ENCODE results near the gene ICOSLG.
"Not testable (repeated sequence)": the region's sequence is repeated elsewhere in the genome, so short reads cannot be mapped to it uniquely, and the experiment has no call there.

The ICOSLG gene

GRCh38 chr21:44243980-44244379 is 3.2 kb upstream of the ICOSLG start:
- not testable (repeated sequence) for H3K27ac ChIP-seq (ENCODE audit: low read depth, low read length); H3K4me2 ChIP-seq (ENCODE audit: low read length); H3K18ac ChIP-seq (ENCODE audit: low read length); H3K36me3 ChIP-seq (ENCODE audit: control insufficient read depth, insufficient read depth, low read length); H3K56ac ChIP-seq (ENCODE audit: low read length); H3K9ac ChIP-seq (ENCODE audit: low read length); H3K27me3 ChIP-seq (ENCODE audit: insufficient read depth, low read length, poor library complexity); H3K79me2 ChIP-seq (ENCODE audit: control insufficient read depth, insufficient read depth, low read length); H4K5ac ChIP-seq (ENCODE audit: low read length); H3K23ac ChIP-seq (ENCODE audit: low read length); H2AK5ac ChIP-seq (ENCODE audit: low read length); H3K4me3 ChIP-seq (ENCODE audit: low read length); H2BK5ac ChIP-seq (ENCODE audit: low read length); DNase-seq; H4K8ac ChIP-seq (ENCODE audit: low read depth, low read length); H3K79me1 ChIP-seq (ENCODE audit: low read length); H2BK120ac ChIP-seq (ENCODE audit: low read depth, low read length); H2BK15ac ChIP-seq (replicated peaks; ENCODE audit: low read depth); H3K4me1 ChIP-seq (ENCODE audit: control insufficient read depth, low read depth, low read length); H3K4ac ChIP-seq (ENCODE audit: low read depth, low read length)
- WGBS (ENCODE audit: extremely low coverage, insufficient coverage, low lambda C conversion rate), result no CpG with 5 or more reads among the region's 15 CpGs

GRCh38 chr21:44241281-44241680 is 538 bp upstream of the ICOSLG start:
- not testable (repeated sequence) for H3K9ac ChIP-seq (ENCODE audit: low read length); H2BK120ac ChIP-seq (ENCODE audit: low read depth, low read length); H3K27ac ChIP-seq (ENCODE audit: low read depth, low read length); H3K4me2 ChIP-seq (ENCODE audit: low read length); H3K4me3 ChIP-seq (ENCODE audit: low read length); H3K56ac ChIP-seq (ENCODE audit: low read length); H4K8ac ChIP-seq (ENCODE audit: low read depth, low read length); H3K23ac ChIP-seq (ENCODE audit: low read length); H2AK5ac ChIP-seq (ENCODE audit: low read length); H3K36me3 ChIP-seq (ENCODE audit: control insufficient read depth, insufficient read depth, low read length); H2BK15ac ChIP-seq (replicated peaks; ENCODE audit: low read depth); H3K4ac ChIP-seq (ENCODE audit: low read depth, low read length); H3K79me2 ChIP-seq (ENCODE audit: control insufficient read depth, insufficient read depth, low read length); H3K27me3 ChIP-seq (ENCODE audit: insufficient read depth, low read length, poor library complexity); H2BK5ac ChIP-seq (ENCODE audit: low read length); H3K79me1 ChIP-seq (ENCODE audit: low read length); H3K18ac ChIP-seq (ENCODE audit: low read length); H4K5ac ChIP-seq (ENCODE audit: low read length); DNase-seq; H3K4me1 ChIP-seq (ENCODE audit: control insufficient read depth, low read depth, low read length)
- WGBS (ENCODE audit: extremely low coverage, insufficient coverage, low lambda C conversion rate), result no CpG with 5 or more reads among the region's 27 CpGs

DNA sequence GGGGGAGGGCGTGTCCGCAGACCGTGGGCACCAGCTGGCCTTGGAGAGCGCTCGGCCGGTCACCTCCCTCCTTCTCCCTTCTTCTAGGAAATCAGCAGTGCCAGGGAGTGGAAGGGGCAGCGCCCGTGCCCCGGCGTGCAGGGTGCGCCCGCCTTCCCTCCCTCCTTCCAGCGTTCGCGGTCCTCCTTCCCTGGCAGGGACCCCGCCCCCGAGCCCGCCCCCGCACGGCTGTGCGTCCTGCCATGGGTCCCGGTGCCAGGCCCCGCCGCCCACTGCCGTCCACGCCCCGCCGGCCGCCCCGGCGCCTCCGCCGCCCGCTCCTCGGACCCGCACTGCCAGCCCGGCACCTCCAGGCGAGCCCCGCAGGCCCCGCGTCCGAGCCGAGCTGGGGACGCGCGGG is 390 bp downstream of the ICOSLG start:
- not testable (repeated sequence) for H4K5ac ChIP-seq (ENCODE audit: low read length); H3K56ac ChIP-seq (ENCODE audit: low read length); H3K23ac ChIP-seq (ENCODE audit: low read length); H3K4ac ChIP-seq (ENCODE audit: low read depth, low read length); H3K79me2 ChIP-seq (ENCODE audit: control insufficient read depth, insufficient read depth, low read length); H2BK5ac ChIP-seq (ENCODE audit: low read length); H3K18ac ChIP-seq (ENCODE audit: low read length); H3K4me2 ChIP-seq (ENCODE audit: low read length); H3K36me3 ChIP-seq (ENCODE audit: control insufficient read depth, insufficient read depth, low read length); DNase-seq; H3K9ac ChIP-seq (ENCODE audit: low read length); H2AK5ac ChIP-seq (ENCODE audit: low read length); H3K27ac ChIP-seq (ENCODE audit: low read depth, low read length); H3K27me3 ChIP-seq (ENCODE audit: insufficient read depth, low read length, poor library complexity); H3K4me1 ChIP-seq (ENCODE audit: control insufficient read depth, low read depth, low read length); H4K8ac ChIP-seq (ENCODE audit: low read depth, low read length); H3K4me3 ChIP-seq (ENCODE audit: low read length); H2BK15ac ChIP-seq (replicated peaks; ENCODE audit: low read depth); H3K79me1 ChIP-seq (ENCODE audit: low read length); H2BK120ac ChIP-seq (ENCODE audit: low read depth, low read length)
- WGBS (ENCODE audit: extremely low coverage, insufficient coverage, low lambda C conversion rate), result no CpG with 5 or more reads among the region's 46 CpGs

- not testable (repeated sequence) for DNase-seq; H4K8ac ChIP-seq (ENCODE audit: low read depth, low read length); H3K18ac ChIP-seq (ENCODE audit: low read length); H3K4me3 ChIP-seq (ENCODE audit: low read length); H2BK120ac ChIP-seq (ENCODE audit: low read depth, low read length); H3K4me2 ChIP-seq (ENCODE audit: low read length); H3K56ac ChIP-seq (ENCODE audit: low read length); H2AK5ac ChIP-seq (ENCODE audit: low read length); H3K9ac ChIP-seq (ENCODE audit: low read length); H4K5ac ChIP-seq (ENCODE audit: low read length); H3K4ac ChIP-seq (ENCODE audit: low read depth, low read length); H3K27ac ChIP-seq (ENCODE audit: low read depth, low read length); H2BK5ac ChIP-seq (ENCODE audit: low read length); H3K36me3 ChIP-seq (ENCODE audit: control insufficient read depth, insufficient read depth, low read length); H3K27me3 ChIP-seq (ENCODE audit: insufficient read depth, low read length, poor library complexity); H3K79me2 ChIP-seq (ENCODE audit: control insufficient read depth, insufficient read depth, low read length); H3K79me1 ChIP-seq (ENCODE audit: low read length); H3K4me1 ChIP-seq (ENCODE audit: control insufficient read depth, low read depth, low read length); H2BK15ac ChIP-seq (replicated peaks; ENCODE audit: low read depth); H3K23ac ChIP-seq (ENCODE audit: low read length)
- WGBS (ENCODE audit: extremely low coverage, insufficient coverage, low lambda C conversion rate), result no CpG with 5 or more reads among the region's 22 CpGs
Observed at GRCh38 chr21:44229561-44229960, 11.2 kb downstream of the ICOSLG start.

DNA sequence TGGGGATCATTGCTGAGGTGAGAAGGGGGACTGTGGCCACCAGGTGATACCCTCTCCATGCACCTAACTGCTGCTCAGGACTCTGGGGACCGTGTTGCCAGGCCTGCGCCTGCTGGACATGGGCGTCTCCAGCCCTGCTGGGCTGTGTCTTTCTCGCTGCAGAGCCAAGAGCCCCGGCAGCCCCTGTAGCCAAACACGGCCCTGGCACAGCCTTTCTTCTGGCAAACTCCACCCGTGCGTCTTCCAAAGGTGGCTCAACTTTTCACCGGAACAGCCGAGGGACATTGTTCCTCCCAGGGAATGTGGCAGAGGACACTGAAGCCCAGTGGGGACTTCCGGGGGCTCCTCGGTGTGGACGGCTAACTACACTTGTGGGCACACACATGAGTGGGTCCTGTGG is 12.6 kb downstream of the ICOSLG start:
- not testable (repeated sequence) for H3K4me1 ChIP-seq (ENCODE audit: control insufficient read depth, low read depth, low read length); H2BK15ac ChIP-seq (replicated peaks; ENCODE audit: low read depth); H2BK5ac ChIP-seq (ENCODE audit: low read length); H3K79me1 ChIP-seq (ENCODE audit: low read length); H3K79me2 ChIP-seq (ENCODE audit: control insufficient read depth, insufficient read depth, low read length); H3K4me3 ChIP-seq (ENCODE audit: low read length); H3K27me3 ChIP-seq (ENCODE audit: insufficient read depth, low read length, poor library complexity); DNase-seq; H3K56ac ChIP-seq (ENCODE audit: low read length); H3K27ac ChIP-seq (ENCODE audit: low read depth, low read length); H2AK5ac ChIP-seq (ENCODE audit: low read length); H3K36me3 ChIP-seq (ENCODE audit: control insufficient read depth, insufficient read depth, low read length); H3K4me2 ChIP-seq (ENCODE audit: low read length); H3K23ac ChIP-seq (ENCODE audit: low read length); H3K9ac ChIP-seq (ENCODE audit: low read length); H4K8ac ChIP-seq (ENCODE audit: low read depth, low read length); H3K4ac ChIP-seq (ENCODE audit: low read depth, low read length); H2BK120ac ChIP-seq (ENCODE audit: low read depth, low read length); H4K5ac ChIP-seq (ENCODE audit: low read length); H3K18ac ChIP-seq (ENCODE audit: low read length)
- WGBS (ENCODE audit: extremely low coverage, insufficient coverage, low lambda C conversion rate), result no CpG with 5 or more reads among the region's 13 CpGs

DNA sequence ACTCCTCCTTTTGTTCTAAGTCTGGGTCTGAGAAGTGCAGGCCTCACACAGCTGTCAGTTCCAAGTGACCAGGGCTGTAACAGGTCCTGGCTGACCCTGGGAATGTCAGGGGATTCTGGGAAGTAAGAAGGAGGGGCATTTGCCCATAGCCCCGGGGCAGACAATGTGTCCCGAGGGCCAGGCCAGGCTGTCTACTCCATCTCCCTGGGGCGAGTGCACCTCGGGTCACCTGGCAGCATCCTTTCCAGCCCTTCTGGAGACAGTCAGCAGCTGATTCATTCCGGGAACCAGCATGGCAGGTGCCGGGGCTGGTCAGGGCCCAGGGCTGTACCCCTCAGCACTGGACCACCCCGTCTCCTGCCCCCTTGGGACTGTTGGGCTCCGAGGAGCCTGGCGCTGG is 13.1 kb downstream of the ICOSLG start:
- not testable (repeated sequence) for H3K36me3 ChIP-seq (ENCODE audit: control insufficient read depth, insufficient read depth, low read length); H2BK15ac ChIP-seq (replicated peaks; ENCODE audit: low read depth); H3K4me2 ChIP-seq (ENCODE audit: low read length); H3K4me3 ChIP-seq (ENCODE audit: low read length); H3K27me3 ChIP-seq (ENCODE audit: insufficient read depth, low read length, poor library complexity); H2AK5ac ChIP-seq (ENCODE audit: low read length); H3K27ac ChIP-seq (ENCODE audit: low read depth, low read length); H3K23ac ChIP-seq (ENCODE audit: low read length); H4K5ac ChIP-seq (ENCODE audit: low read length); H2BK120ac ChIP-seq (ENCODE audit: low read depth, low read length); H3K79me1 ChIP-seq (ENCODE audit: low read length); H3K79me2 ChIP-seq (ENCODE audit: control insufficient read depth, insufficient read depth, low read length); H3K4ac ChIP-seq (ENCODE audit: low read depth, low read length); H3K18ac ChIP-seq (ENCODE audit: low read length); H2BK5ac ChIP-seq (ENCODE audit: low read length); H4K8ac ChIP-seq (ENCODE audit: low read depth, low read length); H3K4me1 ChIP-seq (ENCODE audit: control insufficient read depth, low read depth, low read length); H3K9ac ChIP-seq (ENCODE audit: low read length); H3K56ac ChIP-seq (ENCODE audit: low read length); DNase-seq
- WGBS (ENCODE audit: extremely low coverage, insufficient coverage, low lambda C conversion rate), result no CpG with 5 or more reads among the region's 9 CpGs
